HEK293 (cell line): ENCODE data around the gene PANX3.

ENCODE experiments used
- CTCF ChIA-PET: fragments of 350-600 bp; formaldehyde crosslinking; extraction: SDS; loops from one replicate; lab custom pipeline; 2021; ENCODE audit warnings: antibody characterized with exemption; lab: Yijun Ruan, JAX
- POLR2A ChIA-PET: fragments of 300-600 bp; formaldehyde crosslinking; extraction: SDS; loops from one replicate; lab custom pipeline; 2020; ENCODE audit warnings: antibody characterized with exemption, inconsistent platforms; lab: Yijun Ruan, JAX
- H3K27ac ChIP-seq: fragments of 200-500 bp; sonication (Bioruptor generic); 2 replicates; pipeline ENCODE4 v1.5.1; 2014; ENCODE audit warnings: low read depth, low read length, control low read depth, inconsistent platforms; ENCODE audit errors: extremely low read depth
- H3K36me3 ChIP-seq, 2 experiments: fragments of 200-500 bp in 1 of 2; sonication (Bioruptor generic) in 1 of 2; 1 replicate in 1 of 2; 2 replicates in 1 of 2; pipeline ENCODE4 v1.5.1; 2014 to 2017; ENCODE audit warnings: inconsistent platforms in 2 of 2, low read length in 2 of 2; ENCODE audit not compliant: control insufficient read depth in 2 of 2, insufficient read depth in 1 of 2
- H3K4me1 ChIP-seq: fragments of 200-500 bp; sonication (Bioruptor generic); 2 replicates; pipeline ENCODE4 v1.5.1; 2014; ENCODE audit warnings: mild to moderate bottlenecking, low read length, inconsistent platforms; ENCODE audit not compliant: control insufficient read depth, insufficient read depth
- H3K4me3 ChIP-seq: 2 replicates; pipeline ENCODE4 v1.5.1; 2011; ENCODE audit warnings: low read depth, mild to moderate bottlenecking, control low read depth, low read length, moderate library complexity
- H3K9me3 ChIP-seq: fragments of 200-500 bp; sonication (Bioruptor generic); 2 replicates; pipeline ENCODE4 v1.5.1; 2014; ENCODE audit warnings: low read depth, low read length, inconsistent platforms; ENCODE audit not compliant: control insufficient read depth, insufficient read depth
- BCL6B ChIP-seq: fragments of 450-650 bp; formaldehyde crosslinking; IDR thresholded peaks from 2 replicates; pipeline ENCODE4 v1.5.1; 2017; ENCODE audit warnings: missing biosample characterization, missing genetic modification characterization
- HIC1 ChIP-seq: fragments of 450-650 bp; formaldehyde crosslinking; IDR thresholded peaks from 2 replicates; pipeline ENCODE4 v1.5.1; 2016; ENCODE audit warnings: missing biosample characterization, missing genetic modification characterization
- KLF16 ChIP-seq: fragments of 450-650 bp; formaldehyde crosslinking; IDR thresholded peaks from 2 replicates; pipeline ENCODE4 v1.5.1; 2017; ENCODE audit warnings: missing biosample characterization, missing genetic modification characterization
- SETDB1 ChIP-seq: IDR thresholded peaks from one replicate; pipeline ENCODE4 v1.6.1; 2017; ENCODE audit warnings: mild to moderate bottlenecking, low read length, moderate library complexity, mixed read lengths; ENCODE audit not compliant: insufficient read length
- ZNF146 ChIP-seq: fragments of 450-650 bp; formaldehyde crosslinking; IDR thresholded peaks from 2 replicates; pipeline ENCODE4 v1.5.1; 2016; ENCODE audit warnings: missing biosample characterization, missing genetic modification characterization
- ZNF280D ChIP-seq: fragments of 450-650 bp; formaldehyde crosslinking; IDR thresholded peaks from 2 replicates; pipeline ENCODE4 v1.5.1; 2016; ENCODE audit warnings: missing biosample characterization, missing genetic modification characterization
- ZNF394 ChIP-seq: fragments of 450-650 bp; formaldehyde crosslinking; IDR thresholded peaks from 2 replicates; pipeline ENCODE4 v1.5.1; 2016; ENCODE audit warnings: missing biosample characterization, missing genetic modification characterization, mild to moderate bottlenecking, moderate library complexity, borderline replicate concordance
- ZNF416 ChIP-seq: fragments of 450-650 bp; formaldehyde crosslinking; IDR thresholded peaks from 2 replicates; pipeline ENCODE4 v1.5.1; 2016; ENCODE audit warnings: missing biosample characterization, missing genetic modification characterization
- ZNF513 ChIP-seq: fragments of 450-650 bp; IDR thresholded peaks from 2 replicates; pipeline ENCODE4 v1.5.1; 2018; ENCODE audit warnings: missing biosample characterization, missing genetic modification characterization
- ZNF518A ChIP-seq: fragments of 450-650 bp; formaldehyde crosslinking; conservative IDR thresholded peaks from 2 replicates; pipeline ENCODE4 v1.5.1; 2016; ENCODE audit warnings: low read depth, missing biosample characterization, missing genetic modification characterization
- ZNF521 ChIP-seq: fragments of 450-650 bp; formaldehyde crosslinking; IDR thresholded peaks from 2 replicates; pipeline ENCODE4 v1.5.1; 2017; ENCODE audit warnings: missing biosample characterization, mild to moderate bottlenecking, missing genetic modification characterization
- ZNF555 ChIP-seq: fragments of 450-650 bp; formaldehyde crosslinking; conservative IDR thresholded peaks from 2 replicates; pipeline ENCODE4 v1.5.1; 2017; ENCODE audit warnings: missing biosample characterization, mild to moderate bottlenecking, missing genetic modification characterization, inconsistent platforms
- ZNF585B ChIP-seq: fragments of 450-650 bp; formaldehyde crosslinking; IDR thresholded peaks from 2 replicates; pipeline ENCODE4 v1.5.1; 2016; ENCODE audit warnings: missing biosample characterization, missing genetic modification characterization
- ZNF626 ChIP-seq: fragments of 450-650 bp; sonication (Bioruptor Pico); formaldehyde crosslinking; IDR thresholded peaks from 2 replicates; pipeline ENCODE4 v1.5.1; 2018; ENCODE audit warnings: missing biosample characterization, missing genetic modification characterization, inconsistent platforms
- ZNF76 ChIP-seq: fragments of 450-650 bp; formaldehyde crosslinking; IDR thresholded peaks from 2 replicates; pipeline ENCODE4; 2016; ENCODE audit warnings: low read depth, missing biosample characterization, missing genetic modification characterization, borderline replicate concordance
- ZSCAN5A ChIP-seq: fragments of 450-650 bp; formaldehyde crosslinking; IDR thresholded peaks from 2 replicates; pipeline ENCODE4 v1.5.1; 2016; ENCODE audit warnings: missing biosample characterization, missing genetic modification characterization

The PANX3 gene

GRCh38 chr11:124595302-124595701, 15.9 kb upstream of the PANX3 start (continued):
- TF ChIP-seq ZNF518A (tag by site-specific recombination), result no peak
- TF ChIP-seq ZSCAN5A, result no peak

GRCh38 chr11:124597626-124598025, 13.6 kb upstream of the PANX3 start:
- Histone ChIP-seq H3K27ac (no peak overlapping the region), H3K9me3 (no peaks in the 10 kb centered on the region), H3K4me1 (no peaks in the 10 kb centered on the region), H3K36me3 (no peaks in the 10 kb centered on the region), H3K4me3 (no peak overlapping the region)
- POLR2A ChIA-PET, result no interaction called here
- CTCF ChIA-PET, result interaction anchor here (0.6 to 1.1 kb wide), 2 partner anchors 12 to 46 kb away, joined by 3 to 5 read pairs; no protein-coding TSS in a partner anchor
- no peak for TF ChIP-seq HIC1 (tag by site-specific recombination)
- TF ChIP-seq ZNF521 (tag by site-specific recombination), result no peak
- TF ChIP-seq ZNF146 (tag by site-specific recombination), result no peak
- TF ChIP-seq ZNF394 (tag by site-specific recombination), result no peak
- TF ChIP-seq ZNF626 (tag by site-specific recombination), result no peak
- no peak for TF ChIP-seq ZNF416 (tag by site-specific recombination)
- no peak for TF ChIP-seq ZNF555 (tag by site-specific recombination)
- no peak for TF ChIP-seq ZNF280D
- TF ChIP-seq ZNF585B (tag by site-specific recombination), result no peak
- TF ChIP-seq ZNF76, result no peak
- TF ChIP-seq SETDB1, result no peak
- TF ChIP-seq KLF16, result no peak
- TF ChIP-seq BCL6B (tag by site-specific recombination), result no peak
- TF ChIP-seq ZNF513 (tag by site-specific recombination), result no peak
